OCI-LY1 (cell line): Measurements from ENCODE around the gene TMCO2.

ENCODE experiments used
- EZH2 ChIP-seq: fragments of 200-600 bp; sonication (generic), shearing (Covaris generic); IDR thresholded peaks from 2 replicates; pipeline ENCODE4 v1.8.0; 2017; ENCODE audit warnings: borderline replicate concordance, mixed run types, mild to moderate bottlenecking, antibody characterized with exemption, low read length, moderate library complexity, mixed read lengths
- TF ChIP-seq, protein P1 (sequence below): fragments of 200-600 bp; sonication (generic), shearing (Covaris generic); IDR thresholded peaks from 2 replicates; pipeline ENCODE4 v1.5.1; 2017; ENCODE audit warnings: mild to moderate bottlenecking, antibody characterized with exemption, low read length, moderate library complexity, mixed read lengths

- TF ChIP-seq, protein P1, sequence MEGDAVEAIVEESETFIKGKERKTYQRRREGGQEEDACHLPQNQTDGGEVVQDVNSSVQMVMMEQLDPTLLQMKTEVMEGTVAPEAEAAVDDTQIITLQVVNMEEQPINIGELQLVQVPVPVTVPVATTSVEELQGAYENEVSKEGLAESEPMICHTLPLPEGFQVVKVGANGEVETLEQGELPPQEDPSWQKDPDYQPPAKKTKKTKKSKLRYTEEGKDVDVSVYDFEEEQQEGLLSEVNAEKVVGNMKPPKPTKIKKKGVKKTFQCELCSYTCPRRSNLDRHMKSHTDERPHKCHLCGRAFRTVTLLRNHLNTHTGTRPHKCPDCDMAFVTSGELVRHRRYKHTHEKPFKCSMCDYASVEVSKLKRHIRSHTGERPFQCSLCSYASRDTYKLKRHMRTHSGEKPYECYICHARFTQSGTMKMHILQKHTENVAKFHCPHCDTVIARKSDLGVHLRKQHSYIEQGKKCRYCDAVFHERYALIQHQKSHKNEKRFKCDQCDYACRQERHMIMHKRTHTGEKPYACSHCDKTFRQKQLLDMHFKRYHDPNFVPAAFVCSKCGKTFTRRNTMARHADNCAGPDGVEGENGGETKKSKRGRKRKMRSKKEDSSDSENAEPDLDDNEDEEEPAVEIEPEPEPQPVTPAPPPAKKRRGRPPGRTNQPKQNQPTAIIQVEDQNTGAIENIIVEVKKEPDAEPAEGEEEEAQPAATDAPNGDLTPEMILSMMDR: no peak
- no peak for TF ChIP-seq EZH2
These were observed 10.1 kb downstream of the TMCO2 start, which contains the start of gene ZMPSTE24 for GRCh38 chr1:40257688-40258444.
